GM12874 (cell line): ENCODE measurements around the gene DPP6.

ENCODE experiments used
- TF ChIP-seq, protein P1 (sequence below): IDR thresholded peaks from 2 replicates; pipeline ENCODE4 v1.5.1; 2011; ENCODE audit warnings: low read depth, mild to moderate bottlenecking, control low read depth, low read length, moderate library complexity; ENCODE audit not compliant: insufficient read depth

Gene DPP6

DNA sequence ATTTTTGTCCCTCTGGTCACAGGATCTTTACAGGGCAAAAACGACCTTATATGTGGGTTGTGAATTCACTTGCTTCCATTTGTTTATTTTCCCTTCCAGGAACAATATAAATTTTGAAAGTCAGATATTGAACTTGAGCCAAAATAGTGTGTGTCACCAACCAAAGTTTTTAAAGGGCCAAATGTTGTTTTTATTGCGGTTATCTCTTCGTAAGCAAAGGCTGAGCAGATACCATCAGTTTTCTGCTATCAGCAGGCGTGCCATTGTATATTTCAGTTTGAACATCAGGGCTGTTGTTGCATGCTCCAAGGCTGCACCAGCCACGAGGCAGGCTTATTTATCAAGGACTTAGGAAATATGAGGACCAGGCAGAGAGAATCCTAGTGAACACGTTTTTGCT lies 790.4 kb downstream of the DPP6 start:
- TF ChIP-seq, protein P1, sequence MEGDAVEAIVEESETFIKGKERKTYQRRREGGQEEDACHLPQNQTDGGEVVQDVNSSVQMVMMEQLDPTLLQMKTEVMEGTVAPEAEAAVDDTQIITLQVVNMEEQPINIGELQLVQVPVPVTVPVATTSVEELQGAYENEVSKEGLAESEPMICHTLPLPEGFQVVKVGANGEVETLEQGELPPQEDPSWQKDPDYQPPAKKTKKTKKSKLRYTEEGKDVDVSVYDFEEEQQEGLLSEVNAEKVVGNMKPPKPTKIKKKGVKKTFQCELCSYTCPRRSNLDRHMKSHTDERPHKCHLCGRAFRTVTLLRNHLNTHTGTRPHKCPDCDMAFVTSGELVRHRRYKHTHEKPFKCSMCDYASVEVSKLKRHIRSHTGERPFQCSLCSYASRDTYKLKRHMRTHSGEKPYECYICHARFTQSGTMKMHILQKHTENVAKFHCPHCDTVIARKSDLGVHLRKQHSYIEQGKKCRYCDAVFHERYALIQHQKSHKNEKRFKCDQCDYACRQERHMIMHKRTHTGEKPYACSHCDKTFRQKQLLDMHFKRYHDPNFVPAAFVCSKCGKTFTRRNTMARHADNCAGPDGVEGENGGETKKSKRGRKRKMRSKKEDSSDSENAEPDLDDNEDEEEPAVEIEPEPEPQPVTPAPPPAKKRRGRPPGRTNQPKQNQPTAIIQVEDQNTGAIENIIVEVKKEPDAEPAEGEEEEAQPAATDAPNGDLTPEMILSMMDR: no peak

DNA sequence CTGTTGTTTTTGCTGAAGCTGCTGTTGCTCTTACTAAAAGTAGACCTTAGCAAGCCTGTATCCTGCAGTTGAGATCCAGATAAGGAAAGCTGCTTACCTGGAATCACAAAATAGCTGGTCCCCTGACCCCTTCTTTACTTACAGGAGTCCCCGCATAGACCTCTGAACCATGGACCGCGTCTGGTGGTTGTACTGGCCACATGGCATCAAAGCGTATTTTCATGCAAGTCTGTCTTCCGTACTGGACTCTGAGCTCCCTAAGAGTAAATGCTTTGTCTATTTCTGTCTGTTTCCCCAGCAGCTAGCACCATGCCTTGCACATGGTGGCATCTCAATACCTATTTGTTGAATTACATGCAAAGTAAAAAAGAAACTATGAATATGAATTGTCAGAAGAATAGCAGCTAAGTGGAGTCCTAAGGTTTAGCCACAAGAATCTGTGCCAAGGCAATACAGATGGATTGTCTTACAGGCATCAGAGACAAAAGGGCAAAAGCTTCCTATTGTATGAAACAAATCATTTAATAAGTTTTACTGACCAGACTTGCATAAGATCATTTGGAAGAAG lies 791.6 kb downstream of the DPP6 start:
- TF ChIP-seq, protein P1: no peak

DNA sequence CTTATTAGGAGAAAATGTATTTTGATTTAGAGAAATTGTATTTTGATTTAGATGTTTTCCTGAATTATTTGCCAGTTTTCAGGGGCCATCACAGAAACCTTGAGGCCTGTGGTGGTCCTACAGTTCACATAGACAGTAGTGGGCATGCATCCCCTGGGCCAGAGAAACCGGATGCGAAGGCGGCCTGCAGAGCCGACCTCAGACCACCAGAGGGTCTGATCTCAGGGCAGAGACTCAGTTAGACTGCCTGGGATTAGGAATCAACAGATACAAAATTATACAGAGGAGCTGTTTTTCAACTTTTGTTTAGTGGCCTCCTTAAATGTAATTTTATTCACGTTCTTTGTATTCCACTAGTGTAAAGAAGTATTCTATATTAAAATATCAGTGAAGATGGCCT lies 792.3 kb downstream of the DPP6 start:
- TF ChIP-seq, protein P1: no peak

DNA sequence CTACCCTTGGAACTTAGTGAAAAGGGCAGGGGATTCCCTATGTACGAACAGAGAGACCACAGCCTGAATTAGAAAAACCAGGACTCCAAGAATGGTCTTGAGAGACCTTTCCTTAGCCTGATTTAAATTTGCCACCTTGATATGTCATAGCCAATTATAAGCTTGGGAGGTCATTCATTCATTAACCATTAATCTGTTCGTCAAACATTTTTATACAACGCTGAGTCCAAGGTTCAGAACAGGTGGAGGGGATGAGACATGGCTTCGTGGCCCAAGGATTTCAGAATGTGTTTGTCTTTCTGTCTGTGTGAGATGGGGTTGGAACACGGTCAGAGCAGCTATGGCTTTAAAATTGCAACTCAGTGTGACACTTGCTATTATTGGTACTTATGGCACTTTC lies 792.8 kb downstream of the DPP6 start:
- TF ChIP-seq, protein P1: no peak

DNA sequence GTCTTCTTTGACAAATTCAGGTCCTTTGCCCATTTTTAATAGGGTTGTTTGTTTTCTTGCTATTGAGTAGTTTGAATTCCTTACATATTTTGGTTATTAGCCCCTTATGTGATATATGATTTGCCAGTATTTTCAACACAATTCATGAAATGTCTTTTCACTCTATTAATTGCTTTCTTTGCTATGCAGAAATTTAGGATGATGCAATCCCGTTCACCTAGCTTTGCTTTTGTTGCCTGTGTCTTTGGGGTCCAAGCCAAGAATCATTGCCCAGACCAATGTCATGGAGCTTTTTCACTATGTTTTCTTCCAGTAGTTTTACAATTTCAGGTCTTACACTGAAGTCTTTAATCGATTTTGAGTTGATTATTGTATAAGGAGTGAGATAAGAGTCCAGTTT lies 796.3 kb downstream of the DPP6 start:
- TF ChIP-seq, protein P1: no peak

DNA sequence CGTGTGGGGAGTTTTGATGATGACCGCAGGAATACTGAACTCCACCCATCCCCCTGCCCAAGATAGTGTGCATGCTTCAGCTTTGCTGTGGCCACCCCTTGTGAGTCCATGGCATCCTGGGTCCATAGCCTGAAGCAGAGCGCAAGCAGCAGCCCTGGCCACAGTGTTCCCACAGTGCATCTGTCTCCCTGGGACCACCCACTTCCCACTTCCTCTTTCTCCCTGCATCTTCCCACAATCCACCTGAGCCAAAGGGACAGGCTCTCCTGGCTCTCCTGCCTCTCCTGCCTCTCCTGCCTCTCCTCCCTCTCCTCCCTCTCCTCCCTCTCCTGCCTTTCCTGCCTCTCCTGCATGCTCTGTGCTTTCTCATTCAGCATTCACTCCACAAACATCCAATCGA lies 800.0 kb downstream of the DPP6 start:
- TF ChIP-seq, protein P1: no peak

DNA sequence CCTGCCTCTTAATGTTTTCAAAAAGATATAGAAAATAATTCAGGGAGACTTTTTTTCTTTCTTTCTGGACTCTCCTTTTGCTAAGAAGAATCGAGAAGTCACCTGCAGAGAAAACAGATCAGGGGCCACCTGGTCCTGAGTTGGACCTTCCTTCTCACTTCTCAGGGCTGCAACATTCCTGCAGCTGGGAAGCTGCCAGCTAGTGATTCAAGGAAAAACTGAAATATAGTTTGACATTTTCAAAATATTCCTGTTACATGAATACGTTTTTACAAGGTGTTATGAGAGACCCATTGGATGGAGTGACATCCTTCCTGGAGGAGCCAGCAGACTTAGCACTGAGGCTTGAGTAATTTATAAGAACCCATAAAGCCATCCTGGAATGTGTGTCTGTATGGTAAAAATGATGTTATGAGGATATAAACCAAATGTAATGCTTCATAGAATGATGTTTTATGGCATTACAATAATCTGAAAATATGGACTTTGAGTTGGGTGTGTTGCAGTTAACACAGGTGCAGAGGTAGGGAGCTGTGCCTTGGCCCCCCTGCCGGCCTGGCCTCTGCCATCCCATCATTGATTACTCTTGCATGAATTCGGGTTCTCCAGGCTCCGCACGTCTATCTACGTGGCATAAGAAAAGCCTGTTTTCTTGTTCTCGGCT lies 801.0 kb downstream of the DPP6 start:
- TF ChIP-seq, protein P1: no peak

DNA sequence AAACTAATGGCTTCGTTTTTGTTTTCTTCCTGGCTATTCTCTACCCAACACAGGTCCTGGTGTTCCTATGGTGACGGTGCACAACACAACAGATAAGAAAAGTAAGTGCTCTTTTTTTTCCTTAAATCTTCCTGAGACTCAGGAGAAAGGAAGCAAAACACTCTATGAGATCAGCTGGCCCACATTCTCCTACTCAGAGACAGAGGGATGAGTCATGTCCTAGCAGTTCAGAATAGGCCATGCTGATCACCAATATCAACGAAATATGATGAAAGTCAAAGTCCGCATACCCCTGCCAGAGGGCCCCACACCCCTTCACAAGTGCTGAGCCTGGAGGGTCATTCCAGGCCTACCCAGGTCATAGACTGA lies 801.5 kb downstream of the DPP6 start:
- TF ChIP-seq, protein P1: no peak
